Epithelial cell of prostate (primary cell): ENCODE results near the gene ZNF296.
A peak's percentile ranks its signal among the peaks of the same experiment; 100 is the strongest.
"Not testable (repeated sequence)": the region's sequence is repeated elsewhere in the genome, so short reads cannot be mapped to it uniquely, and the experiment has no call there.

Experiments
- DNase-seq: peaks from one replicate; pipeline ENCODE4 v3.0.0-alpha.2; 2011; ENCODE audit warnings: low read depth, low spot score
- H3K27ac ChIP-seq: fragments of 450-650 bp; 2 replicates; pipeline ENCODE4 v1.5.1; 2017; ENCODE audit warnings: mild to moderate bottlenecking

ZNF296 gene

GRCh38 chr19:45076029-45076850 is at the start of gene ZNF296:
TSS of gene ZNF296 (minus strand) at chr19:45076478. CDS start at chr19:45076373, 105 bp downstream.
- H3K27ac ChIP-seq: peak within 1 kb of the TSS; percentile 40
- DNase-seq: no peak

DNA sequence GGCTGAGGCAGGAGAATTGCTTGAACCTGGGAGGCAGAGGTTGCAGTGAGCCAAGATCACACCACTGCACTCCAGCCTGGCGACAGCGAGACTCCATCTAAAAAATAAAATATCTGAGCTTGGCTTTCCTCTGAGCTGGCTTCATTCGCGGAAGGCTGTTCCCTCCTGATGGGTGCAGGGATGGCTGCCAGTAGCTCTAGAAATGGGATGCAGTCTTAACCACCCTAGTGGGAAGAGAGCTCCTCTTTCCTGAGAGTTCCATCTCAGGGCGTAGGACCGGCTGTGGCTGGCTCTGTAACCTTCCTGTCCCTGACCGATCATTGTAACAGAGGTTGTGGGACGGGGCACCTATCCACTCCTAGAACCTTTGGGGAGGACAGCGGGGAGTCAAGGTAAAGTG is 49.1 kb upstream of the ZNF296 start:
- DNase-seq: no peak
- H3K27ac ChIP-seq: no peak overlapping the region

GRCh38 chr19:45124021-45124420 is 47.7 kb upstream of the ZNF296 start:
- DNase-seq: no peak
- H3K27ac ChIP-seq: no peak overlapping the region

DNA sequence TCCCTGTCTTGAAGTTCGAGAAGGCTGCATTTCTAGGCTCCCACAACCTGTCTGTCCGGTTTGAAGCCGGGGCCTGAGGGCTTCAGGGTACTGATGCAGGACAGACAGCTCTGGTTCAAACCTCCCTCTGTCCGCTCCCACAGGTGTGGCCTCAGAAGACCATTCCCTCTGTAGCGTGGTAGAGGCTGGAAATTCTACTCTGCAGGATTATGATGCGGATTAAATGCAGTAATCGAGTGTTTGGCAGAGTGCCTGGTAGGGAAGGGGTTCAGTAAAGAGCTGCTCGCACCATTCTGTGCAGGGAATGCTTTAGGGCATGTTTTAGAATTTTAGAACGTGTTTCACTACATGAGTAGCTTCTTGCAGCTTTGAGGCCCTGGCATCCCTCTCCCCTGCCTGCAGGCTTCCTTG is 47.2 kb upstream of the ZNF296 start:
- DNase-seq: no peak
- no peak overlapping the region for H3K27ac ChIP-seq

DNA sequence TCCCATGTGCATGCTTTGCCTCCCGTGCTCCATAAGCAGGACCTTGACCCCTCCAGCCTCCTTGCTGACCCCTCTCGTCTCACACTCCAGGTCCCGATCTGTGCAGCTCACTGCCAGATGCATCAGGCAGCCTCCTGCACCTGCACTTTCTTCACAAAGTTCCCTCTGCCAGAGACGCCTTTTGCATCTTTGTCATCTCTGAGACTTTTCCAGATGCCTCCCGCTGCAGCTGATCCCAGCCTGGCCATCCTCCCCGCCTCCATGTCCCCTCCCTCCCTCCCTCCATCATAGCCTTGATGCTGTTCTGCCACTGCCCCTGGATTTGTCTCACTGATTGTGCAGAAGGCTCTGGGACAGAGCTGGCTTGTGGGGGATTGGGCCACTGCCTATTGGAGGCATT is 46.6 kb upstream of the ZNF296 start:
- no peak for DNase-seq
- H3K27ac ChIP-seq: no peak overlapping the region

- no peak for DNase-seq
- no peak overlapping the region for H3K27ac ChIP-seq
Observed at GRCh38 chr19:45121827-45122345, 45.6 kb upstream of the ZNF296 start.

DNA sequence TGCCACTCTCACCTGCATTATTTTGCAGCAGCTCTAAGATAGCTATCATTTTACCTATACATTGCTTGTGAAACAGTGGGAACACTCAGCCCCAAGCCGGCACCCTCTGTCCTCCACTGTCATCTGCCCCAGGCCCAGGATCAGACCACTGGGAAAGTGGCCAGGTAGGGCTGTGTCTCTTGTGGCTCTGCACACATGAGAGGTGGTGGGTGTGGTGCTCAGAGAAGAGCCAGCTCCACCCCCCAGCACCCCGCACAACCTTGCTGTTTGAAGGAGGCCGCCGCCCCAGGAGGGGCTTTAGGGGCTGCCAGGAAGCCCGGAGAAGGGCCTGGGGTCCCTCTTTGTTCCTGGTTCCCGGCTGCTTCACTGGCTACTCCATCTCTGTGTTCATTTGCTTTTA is 43.3 kb upstream of the ZNF296 start:
- no peak overlapping the region for H3K27ac ChIP-seq
- no peak for DNase-seq

GRCh38 chr19:45118591-45119355 is 42.5 kb upstream of the ZNF296 start:
- DNase-seq, H3K27ac ChIP-seq: not testable (repeated sequence)

- no peak for DNase-seq
- H3K27ac ChIP-seq: no peak overlapping the region
Observed at GRCh38 chr19:45118106-45118505, 41.8 kb upstream of the ZNF296 start.

GRCh38 chr19:45117671-45118070 is 41.4 kb upstream of the ZNF296 start:
- DNase-seq: no peak
- no peak overlapping the region for H3K27ac ChIP-seq

DNA sequence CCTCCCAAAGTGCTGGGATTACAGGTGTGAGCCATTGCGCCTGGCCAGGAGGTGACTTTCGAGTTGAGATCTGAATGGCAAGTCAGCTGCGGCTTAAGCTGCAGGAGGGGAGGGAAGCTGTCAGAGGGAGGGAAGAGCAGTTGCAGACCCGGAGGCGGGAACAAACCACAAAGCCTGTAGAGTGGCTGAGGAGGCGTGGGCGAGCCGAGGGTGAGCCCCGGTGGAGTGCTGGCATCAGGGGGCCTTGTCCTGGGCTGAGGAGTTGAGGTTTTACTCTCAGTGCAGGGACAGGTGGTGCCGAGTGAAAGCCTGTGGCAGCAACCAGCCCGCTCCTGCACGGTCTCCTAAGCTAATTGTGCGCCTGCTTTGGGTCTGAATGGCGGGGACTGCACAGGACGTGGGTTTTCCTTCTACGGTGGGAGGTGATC is 40.9 kb upstream of the ZNF296 start:
- DNase-seq: no peak
- H3K27ac ChIP-seq: no peak overlapping the region

- no peak for DNase-seq
- no peak overlapping the region for H3K27ac ChIP-seq
Observed at GRCh38 chr19:45115809-45116615, 39.7 kb upstream of the ZNF296 start.

DNA sequence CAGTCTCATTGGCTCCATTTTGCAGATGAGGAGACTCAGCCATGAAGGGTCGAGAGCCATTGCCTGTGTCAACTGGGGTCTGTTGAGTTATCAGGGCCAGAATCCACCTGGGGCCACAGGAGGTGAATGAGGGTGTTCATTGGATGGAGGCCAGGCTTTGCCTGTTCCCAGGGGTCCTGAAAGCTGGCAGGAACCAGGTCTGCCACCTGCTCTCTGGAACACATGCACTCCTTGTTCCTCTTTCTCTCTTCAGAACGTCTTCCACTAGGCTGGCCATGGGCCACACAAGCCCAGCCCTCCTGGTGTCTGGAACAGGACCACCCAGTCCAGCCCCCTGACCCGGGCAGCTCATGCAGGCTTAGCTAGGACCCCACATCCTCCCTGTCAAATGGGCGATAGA is 37.8 kb upstream of the ZNF296 start:
- H3K27ac ChIP-seq: no peak overlapping the region
- no peak for DNase-seq

DNA sequence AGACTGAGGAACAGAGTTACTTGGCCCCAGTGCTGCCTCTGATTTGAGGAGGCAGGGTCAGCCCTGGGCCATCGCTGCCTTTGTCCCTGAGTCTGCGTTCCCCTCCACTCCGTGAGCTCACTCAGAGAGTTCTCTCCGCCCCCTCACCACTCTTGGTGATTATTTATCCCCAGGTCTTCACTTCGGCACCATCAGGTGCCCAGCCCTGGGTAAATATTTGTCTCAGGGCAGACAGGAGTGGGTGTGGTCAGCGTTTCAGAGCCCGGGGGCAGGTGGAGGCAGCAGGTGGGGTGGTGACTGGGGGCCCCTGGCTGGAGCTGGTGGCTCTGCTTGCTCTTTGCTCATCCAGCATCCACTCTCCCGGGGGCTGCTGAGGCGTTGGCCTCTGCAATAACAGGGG is 37.4 kb upstream of the ZNF296 start:
- no peak for DNase-seq
- H3K27ac ChIP-seq: no peak overlapping the region

- no peak for DNase-seq
- no peak overlapping the region for H3K27ac ChIP-seq
Observed at GRCh38 chr19:45112111-45112827, 36.0 kb upstream of the ZNF296 start.

GRCh38 chr19:45110851-45111266 is 34.6 kb upstream of the ZNF296 start:
- DNase-seq: no peak
- H3K27ac ChIP-seq: no peak overlapping the region

DNA sequence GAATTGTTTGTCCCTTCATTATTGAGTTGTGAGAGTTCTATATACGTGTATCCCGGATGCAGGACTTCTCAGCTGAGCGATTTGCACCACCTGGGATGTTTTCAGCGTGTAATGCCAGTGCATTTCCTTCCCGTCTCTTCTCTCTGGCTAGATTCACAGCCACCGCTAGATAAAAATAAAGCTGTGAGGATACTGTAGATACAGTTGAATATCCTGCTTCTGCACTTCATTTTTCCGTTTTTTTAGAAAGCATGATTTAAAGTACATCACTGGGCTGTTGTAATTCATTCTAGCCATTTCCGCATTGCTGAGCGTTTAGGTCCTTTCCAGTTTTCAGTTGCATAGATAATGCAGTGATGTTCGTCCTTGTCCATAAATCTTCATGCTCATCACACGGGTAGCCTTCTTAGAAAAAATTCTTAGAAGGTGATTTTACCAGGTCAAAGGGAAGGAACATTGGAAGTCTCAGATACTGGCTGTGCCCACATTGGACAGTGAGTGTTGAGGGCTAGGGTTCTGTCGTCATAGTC is 31.4 kb upstream of the ZNF296 start:
- DNase-seq: no peak
- no peak overlapping the region for H3K27ac ChIP-seq

- not testable (repeated sequence) for H3K27ac ChIP-seq, DNase-seq
Observed at GRCh38 chr19:45106363-45106762, 30.1 kb upstream of the ZNF296 start.

GRCh38 chr19:45104658-45105349 is 28.5 kb upstream of the ZNF296 start:
- H3K27ac ChIP-seq: no peak overlapping the region
- no peak for DNase-seq
